GM21515 (cell line): Measurements from ENCODE around the gene SAP30BP.

Source experiments
- ATAC-seq: cut with Tn5 transposase; IDR thresholded peaks from one replicate; pipeline ENCODE4 v1.9.1; 2021; ENCODE audit not compliant: unreplicated experiment

The SAP30BP gene

DNA sequence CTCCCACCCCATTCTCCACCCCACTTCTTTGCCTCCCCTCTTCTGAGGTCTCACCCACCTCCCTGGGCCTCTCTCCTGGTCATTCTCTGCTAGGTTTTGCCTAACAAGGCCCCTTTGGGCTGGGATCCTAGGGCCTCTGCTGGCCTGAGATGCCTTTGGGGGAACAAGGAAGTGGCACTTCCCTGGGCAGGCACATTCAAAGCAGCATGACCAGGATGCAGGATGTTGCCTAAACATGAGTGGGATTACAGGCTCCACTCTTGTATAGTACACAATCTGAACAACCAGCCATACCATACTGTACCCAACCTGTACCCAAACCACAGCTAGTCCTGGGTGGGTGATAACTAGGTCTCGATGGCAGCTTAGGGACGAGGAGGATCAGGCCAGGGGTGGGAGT is 88.9 kb downstream of the SAP30BP start:
- no peak for ATAC-seq

DNA sequence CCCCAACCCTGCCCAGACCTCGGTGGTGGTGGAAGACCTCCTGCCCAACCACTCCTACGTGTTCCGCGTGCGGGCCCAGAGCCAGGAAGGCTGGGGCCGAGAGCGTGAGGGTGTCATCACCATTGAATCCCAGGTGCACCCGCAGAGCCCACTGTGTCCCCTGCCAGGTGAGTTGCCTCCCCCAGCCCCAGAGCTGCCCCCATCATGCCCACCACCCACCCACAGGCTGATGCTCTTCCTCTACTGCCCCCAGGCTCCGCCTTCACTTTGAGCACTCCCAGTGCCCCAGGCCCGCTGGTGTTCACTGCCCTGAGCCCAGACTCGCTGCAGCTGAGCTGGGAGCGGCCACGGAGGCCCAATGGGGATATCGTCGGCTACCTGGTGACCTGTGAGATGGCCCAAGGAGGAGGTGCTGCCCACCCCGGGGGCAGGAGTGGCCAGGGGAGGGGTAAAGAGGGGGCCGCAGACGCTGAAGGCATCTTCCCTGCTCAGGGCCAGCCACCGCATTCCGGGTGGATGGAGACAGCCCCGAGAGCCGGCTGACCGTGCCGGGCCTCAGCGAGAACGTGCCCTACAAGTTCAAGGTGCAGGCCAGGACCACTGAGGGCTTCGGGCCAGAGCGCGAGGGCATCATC is 89.4 kb downstream of the SAP30BP start:
- ATAC-seq: no peak

DNA sequence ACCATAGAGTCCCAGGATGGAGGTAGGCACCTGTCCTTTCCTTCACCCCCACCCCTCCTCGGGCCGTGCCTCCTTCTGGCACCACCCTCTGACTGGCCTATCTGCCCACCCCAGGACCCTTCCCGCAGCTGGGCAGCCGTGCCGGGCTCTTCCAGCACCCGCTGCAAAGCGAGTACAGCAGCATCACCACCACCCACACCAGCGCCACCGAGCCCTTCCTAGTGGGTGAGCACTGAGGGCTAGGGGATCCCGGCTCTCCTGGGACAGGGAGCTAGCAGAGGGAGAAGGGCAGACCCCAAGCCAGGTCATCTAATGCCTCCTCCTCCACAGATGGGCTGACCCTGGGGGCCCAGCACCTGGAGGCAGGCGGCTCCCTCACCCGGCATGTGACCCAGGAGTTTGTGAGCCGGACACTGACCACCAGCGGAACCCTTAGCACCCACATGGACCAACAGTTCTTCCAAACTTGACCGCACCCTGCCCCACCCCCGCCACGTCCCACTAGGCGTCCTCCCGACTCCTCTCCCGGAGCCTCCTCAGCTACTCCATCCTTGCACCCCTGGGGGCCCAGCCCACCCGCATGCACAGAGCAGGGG is 90.0 kb downstream of the SAP30BP start:
- ATAC-seq: no peak
